KBM-7 (cell line): ENCODE data around the gene TEX53.

ENCODE experiments used
- DNase-seq: peaks from one replicate; pipeline ENCODE4 v3.0.0-alpha.2; 2015
- in situ Hi-C: fragments of 300-500 bp; cut with MboI; formaldehyde crosslinking; loops from 2 replicates; pipeline ENCODE4 v1.14.3; 2020; ENCODE audit warnings: low sequenced_read_pairs, low pct_unique_long_range_greater_than_20kb, mixed read lengths

Gene TEX53

GRCh38 chr9:114657705-114658104, at the start of gene TEX53:
Gene TEX53 (minus strand): TSS chr9:114657805. CDS start chr9:114657774, 31 bp downstream.
- in situ Hi-C loops, result no loop called here
- no peak for DNase-seq

DNA sequence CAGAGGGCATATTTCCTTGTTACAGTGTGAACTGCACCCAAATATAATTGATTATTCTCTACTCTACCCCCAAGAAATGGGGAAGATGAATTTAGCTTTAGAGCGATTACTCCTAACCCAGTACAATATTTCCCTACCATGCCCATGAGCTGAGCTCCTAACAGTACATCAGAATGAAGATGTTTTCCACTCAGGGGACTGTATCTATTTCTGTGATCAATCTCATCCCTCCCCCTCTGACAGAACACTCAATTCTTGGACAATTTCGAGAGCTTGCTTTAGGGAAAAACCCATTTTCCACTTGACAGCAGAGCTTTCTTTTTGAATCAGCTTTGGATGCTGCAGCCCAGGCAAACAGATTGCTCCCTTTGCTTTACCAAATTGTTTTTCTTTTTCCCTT, 49.1 kb upstream of the TEX53 start:
- in situ Hi-C loops, result no loop called here
- DNase-seq, result no peak

DNA sequence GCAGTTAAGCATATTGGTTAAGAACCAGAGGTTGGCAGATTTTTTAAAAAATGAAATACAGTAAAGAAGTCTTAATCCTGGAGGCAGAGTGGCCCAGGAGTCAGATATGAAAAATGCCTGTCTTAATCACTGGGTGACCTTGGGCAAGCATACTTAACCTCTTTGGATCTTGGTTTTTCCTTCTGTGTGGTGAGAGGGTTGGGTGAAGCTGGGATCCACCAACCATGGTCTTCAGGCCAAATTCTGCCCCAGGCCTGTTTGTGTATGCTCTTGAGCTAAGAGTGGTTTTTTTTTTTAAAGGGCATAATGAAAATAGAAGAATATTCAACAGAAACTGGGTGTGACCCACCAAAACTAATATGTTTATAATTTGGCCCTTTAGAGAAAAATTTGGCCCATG, 44.4 kb upstream of the TEX53 start:
- in situ Hi-C loops, result no loop called here
- no peak for DNase-seq

- in situ Hi-C loops, result no loop called here
- no peak for DNase-seq
Measured at GRCh38 chr9:114697951-114698351, 40.3 kb upstream of the TEX53 start.

DNA sequence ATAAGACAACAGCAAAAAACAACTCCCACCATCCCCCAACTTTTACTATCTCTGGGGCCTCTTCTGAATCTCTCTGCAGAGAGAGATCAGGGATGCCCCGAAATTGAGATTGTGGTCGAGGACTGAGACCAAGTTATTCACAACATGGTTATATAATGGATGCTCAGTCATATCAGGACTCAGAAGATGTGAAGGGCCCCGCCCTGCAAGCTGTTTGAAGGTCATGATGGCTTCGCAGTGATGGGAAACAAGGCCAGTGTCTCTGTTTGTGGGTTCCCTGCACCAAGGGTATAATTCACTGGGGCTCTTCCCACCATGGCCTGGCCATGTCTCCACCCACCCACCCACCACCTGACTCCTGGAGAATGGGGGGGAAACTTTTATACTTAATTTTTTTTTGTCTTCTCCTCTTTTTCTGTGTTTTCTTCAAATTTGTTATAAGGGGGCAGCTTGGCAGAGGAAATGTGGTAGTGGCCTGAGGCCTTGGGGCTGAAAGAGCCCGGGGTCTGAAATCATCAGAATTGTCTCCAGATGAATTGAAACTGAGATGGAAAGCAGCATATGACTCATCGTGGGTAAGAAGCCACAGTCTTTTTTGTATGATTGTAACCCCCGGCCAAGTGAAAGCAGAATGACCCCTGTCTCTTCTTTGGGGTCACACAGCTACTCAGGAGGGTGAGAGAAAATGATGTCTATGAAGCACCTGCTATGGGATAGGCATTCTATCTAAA, 39.4 kb upstream of the TEX53 start:
- in situ Hi-C loops, result no loop called here
- no peak for DNase-seq

GRCh38 chr9:114695948-114696347, 38.3 kb upstream of the TEX53 start:
- DNase-seq, result no peak
- in situ Hi-C loops, result no loop called here

DNA sequence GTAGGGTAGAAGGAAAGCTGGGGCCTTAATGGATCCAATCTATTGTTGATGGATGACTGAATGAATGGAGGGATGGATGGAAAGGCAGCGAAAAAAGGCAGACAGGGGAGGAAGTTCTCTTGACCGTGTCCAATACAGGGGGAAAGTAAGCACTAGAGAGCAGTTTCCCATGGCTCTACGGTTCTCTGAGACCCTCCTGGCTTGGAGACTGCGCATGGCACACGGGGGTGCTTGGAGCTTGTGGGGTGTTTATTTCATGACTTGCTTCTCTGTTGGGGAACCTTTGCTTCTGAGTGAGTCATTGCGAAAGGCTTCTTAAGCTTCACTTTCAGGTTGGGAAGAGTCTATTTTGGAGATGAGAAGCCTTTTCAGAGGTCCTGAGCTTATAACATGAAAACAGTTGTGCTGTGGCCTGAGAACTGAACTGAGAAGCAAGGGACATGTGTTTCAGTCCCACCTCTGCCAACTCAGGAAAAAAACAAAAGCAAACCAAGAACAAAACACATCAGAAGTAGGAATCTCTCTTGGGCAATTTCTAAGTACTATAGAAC, 37.2 kb upstream of the TEX53 start:
- DNase-seq, result no peak
- in situ Hi-C loops, result no loop called here

DNA sequence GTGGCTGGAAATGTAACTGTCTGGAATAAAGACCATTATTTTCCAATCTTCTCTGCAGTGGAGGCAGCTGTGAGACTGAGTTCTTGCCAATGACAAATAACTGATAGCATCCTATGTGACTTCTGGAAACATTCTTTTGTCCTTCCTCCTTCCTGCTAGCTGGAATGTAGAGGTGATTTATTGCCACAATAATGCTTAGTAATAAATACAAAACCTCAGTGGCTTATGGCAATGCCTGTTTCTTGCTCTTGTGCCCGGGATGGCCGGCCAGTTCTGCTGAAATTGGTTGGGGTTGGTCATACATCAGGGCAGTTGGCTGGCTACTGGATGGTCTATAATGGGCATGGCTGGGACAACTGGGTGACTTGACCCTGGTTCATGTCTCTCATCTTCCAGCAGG, 36.5 kb upstream of the TEX53 start:
- in situ Hi-C loops, result no loop called here
- DNase-seq, result no peak

GRCh38 chr9:114693248-114693855, 35.7 kb upstream of the TEX53 start:
- in situ Hi-C loops, result no loop called here
- DNase-seq, result no peak

- in situ Hi-C loops, result no loop called here
- DNase-seq, result no peak
Measured at GRCh38 chr9:114691956-114692295, 34.3 kb upstream of the TEX53 start.

DNA sequence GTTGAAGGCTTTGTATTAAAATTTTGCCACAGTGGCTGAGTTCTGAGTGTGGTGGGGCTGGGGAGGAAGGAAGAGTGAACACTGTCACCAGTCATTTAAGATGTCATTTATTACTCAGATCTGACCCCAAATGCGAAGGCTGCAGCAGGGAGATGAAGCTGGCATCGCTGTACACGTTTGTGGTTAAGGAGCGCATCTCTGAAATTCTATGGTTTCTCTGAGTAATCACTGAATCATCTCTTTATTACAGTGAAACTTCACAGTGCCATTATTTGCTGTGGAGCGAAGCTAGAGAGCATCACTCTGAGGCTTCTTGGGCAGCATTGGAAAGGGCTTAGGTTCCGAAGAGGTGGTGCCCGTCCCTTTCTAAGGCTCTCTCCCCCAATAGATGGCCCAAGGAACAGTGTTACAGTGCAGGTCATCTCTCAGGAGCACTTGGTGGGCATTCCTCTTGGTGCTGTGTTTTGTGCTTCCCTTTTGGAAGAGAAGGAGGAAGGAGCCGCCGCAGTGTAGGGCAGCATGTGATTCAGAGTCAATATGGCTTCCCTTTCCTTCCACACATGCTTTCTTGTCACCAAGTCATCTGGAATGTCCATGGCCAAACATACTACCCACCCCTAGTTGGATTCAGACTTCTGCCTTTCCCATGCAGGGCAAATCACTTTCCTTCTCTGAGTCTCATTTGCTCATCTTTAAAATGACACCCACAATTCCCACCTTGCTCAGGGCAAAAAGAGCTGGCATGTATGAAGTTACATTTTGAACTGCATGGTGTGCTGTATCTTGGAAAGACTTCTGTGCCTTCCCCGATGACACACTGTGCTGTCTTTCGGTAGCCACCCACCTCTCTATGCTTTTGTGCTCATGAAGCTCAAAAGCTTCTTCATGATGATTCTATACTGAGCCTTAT, 33.7 kb upstream of the TEX53 start:
- in situ Hi-C loops, result no loop called here
- DNase-seq, result no peak

DNA sequence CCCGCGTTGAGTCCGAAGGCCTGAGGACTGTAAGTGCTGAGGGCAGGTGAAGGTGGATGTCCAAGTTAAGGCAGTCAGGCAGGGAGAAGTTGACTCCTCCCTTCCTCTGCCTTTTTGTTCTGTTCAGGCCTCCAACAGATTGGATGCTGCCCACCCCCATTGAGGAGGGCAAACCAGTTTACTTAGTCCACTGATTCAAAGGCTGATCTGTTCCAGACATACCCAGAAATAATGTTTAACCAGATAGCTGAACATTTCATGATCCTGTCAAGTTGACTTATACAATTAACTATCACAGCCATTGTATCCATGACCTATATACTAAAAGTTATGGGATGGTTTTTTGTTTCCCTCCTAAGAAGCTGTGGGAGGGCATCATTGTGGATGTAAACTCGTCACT, 32.7 kb upstream of the TEX53 start:
- in situ Hi-C loops, result no loop called here
- DNase-seq, result no peak

- no peak for DNase-seq
- in situ Hi-C loops, result no loop called here
Measured at GRCh38 chr9:114689813-114690212, 32.2 kb upstream of the TEX53 start.

DNA sequence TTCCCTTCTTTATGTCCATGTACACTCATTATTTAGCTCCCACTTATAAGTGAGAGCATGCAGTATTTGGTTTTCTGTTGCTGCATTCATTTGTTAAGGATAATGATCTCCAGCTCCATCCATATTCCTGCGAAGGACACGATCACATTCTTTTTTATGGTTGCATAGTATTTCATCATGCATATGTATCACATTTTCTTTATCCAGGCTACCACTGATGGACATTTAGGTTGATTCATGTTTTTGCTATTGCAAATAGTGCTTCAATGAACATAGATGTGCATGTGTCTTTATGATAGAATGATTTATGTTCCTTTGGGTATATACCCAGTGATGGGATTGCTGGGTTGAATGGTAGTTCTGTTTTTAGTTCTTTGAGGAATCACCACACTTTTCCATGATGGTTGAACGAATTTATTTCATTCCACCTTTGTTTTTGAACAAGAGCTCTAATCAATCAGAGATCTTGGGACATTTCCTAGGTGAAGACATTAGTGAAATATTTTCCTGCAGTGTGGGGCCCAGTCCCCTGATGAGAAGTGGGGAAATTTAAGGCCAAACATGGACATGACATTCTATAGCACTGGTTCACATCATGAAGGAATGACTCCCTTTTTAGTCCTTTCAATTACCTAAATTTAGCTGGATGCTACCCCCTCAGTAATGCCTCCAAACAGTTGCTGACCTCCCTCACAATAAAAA, 31.5 kb upstream of the TEX53 start:
- DNase-seq, result no peak
- in situ Hi-C loops, result no loop called here

DNA sequence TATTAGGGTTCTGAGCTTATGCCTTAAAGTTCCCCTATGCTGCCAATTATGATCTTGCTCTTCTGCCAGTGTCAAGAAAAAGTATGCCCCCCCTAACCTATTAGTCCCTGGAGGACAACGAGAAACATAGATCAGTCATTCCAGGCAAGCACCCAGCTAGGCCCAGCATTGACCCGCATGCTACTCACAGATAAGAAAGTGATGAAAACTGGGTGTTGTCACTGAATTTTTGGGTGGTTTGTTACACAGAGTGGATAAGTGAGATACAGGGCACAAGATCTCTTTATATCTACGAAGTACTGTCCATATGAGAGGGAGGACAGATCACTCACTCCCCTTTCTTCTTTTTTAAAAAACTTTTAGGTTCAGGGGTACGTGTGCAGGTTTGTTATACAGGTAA, 30.8 kb upstream of the TEX53 start:
- no peak for DNase-seq
- in situ Hi-C loops, result no loop called here

- DNase-seq, result no peak
- in situ Hi-C loops, result no loop called here
Measured at GRCh38 chr9:114687034-114687433, 29.4 kb upstream of the TEX53 start.

GRCh38 chr9:114685951-114686350, 28.3 kb upstream of the TEX53 start:
- in situ Hi-C loops, result no loop called here
- DNase-seq, result no peak

- no peak for DNase-seq
- in situ Hi-C loops, result no loop called here
Measured at GRCh38 chr9:114684036-114684435, 26.4 kb upstream of the TEX53 start.

DNA sequence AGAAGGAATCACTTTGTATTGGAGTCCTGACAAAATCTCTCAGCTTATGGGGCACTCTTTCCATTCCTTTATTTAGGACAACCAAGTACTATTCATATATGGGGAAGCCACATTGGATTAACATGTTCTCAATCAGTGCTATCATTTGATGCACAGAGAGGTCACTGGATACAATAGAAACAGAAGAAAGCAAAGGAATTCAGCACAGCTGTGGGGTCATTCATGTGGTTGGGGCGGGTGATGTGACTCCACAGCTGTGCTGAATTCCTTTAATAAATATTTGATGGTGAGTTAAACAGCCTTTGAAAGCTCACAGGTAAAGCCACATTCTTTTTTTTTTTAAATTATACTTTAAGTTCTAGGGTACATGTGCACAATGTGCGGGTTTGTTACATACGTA, 25.2 kb upstream of the TEX53 start:
- no peak for DNase-seq
- in situ Hi-C loops, result no loop called here
